ENCODE results near the gene RTBDN. TPM values are rescaled to one million over a fixed set of nuclear protein-coding genes. Genes with fewer than 3 reads are reported as not detected.
A peak's percentile ranks its signal among the peaks of the same experiment; 100 is the strongest.

RTBDN gene
- total RNA-seq = not detected

DNA sequence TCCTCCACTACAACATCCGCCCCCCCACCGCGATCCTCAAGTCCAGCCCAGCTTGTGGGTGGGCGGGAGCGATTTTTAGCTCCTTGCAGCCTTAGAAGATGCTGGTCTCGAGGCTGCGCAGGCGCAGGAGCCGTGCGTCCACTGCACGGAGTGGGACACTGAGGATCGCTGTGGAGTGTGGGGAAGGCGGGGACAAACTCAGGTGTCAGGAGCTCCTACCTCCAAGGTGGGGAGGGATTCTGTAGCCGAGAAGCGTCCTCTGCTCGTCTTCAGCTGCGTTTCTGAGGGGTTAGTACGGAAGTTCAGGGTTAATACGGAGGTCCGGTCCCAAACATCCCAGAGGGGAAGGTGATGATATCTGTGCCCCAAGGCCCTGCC, at the start of gene RTBDN:
Gene RTBDN (minus strand): TSS at position 14 of the 378 bp plus-strand sequence. CDS start 4,600 bp downstream, outside the sequence.
- Mint-ChIP-seq H3K9me3 (no peaks in the 10 kb centered on the region), H3K4me3 (peak within 1 kb of the TSS; percentile 17), H3K36me3 (ENCODE audit: low read depth) (no peaks in the 10 kb centered on the region), H3K27me3 (peaks cover 73% of the 10 kb centered on the region), H3K4me1 (peaks cover 35% of the 10 kb centered on the region), H3K27ac (no peak within 1 kb of the TSS)
- ChIA-PET CTCF (interaction anchor here (0.6 to 0.9 kb wide), 3 partner anchors 10 to 1490 kb away, joined by 3 read pairs; partner anchors contain the start of gene RNASEH2A), POLR2A (no interaction called here)
- no peak for DNase-seq

- Mint-ChIP-seq H3K4me3 (peak overlapping the region; percentile 62), H3K4me1 (peaks cover 44% of the 10 kb centered on the region), H3K27ac (peak overlapping the region; percentile 49), H3K27me3 (no peaks in the 10 kb centered on the region), H3K9me3 (peaks cover 9% of the 10 kb centered on the region), H3K36me3 (ENCODE audit: low read depth) (peaks cover 18% of the 10 kb centered on the region)
- DNase-seq = no peak
- ChIA-PET CTCF (interaction anchor here (0.7 to 2.8 kb wide), 5 partner anchors 8 to 84 kb away, joined by 5 to 26 read pairs (median 11); partner anchors contain the start of gene GCDH), POLR2A (interaction anchor here (0.8 to 2.9 kb wide), 6 partner anchors 9 to 159 kb away, joined by 3 to 19 read pairs (median 7); partner anchors contain the start of genes GCDH, TNPO2 and TRIR)
These were observed 48.2 kb upstream of the RTBDN start for GRCh38 chr19:12882589-12882988.

DNA sequence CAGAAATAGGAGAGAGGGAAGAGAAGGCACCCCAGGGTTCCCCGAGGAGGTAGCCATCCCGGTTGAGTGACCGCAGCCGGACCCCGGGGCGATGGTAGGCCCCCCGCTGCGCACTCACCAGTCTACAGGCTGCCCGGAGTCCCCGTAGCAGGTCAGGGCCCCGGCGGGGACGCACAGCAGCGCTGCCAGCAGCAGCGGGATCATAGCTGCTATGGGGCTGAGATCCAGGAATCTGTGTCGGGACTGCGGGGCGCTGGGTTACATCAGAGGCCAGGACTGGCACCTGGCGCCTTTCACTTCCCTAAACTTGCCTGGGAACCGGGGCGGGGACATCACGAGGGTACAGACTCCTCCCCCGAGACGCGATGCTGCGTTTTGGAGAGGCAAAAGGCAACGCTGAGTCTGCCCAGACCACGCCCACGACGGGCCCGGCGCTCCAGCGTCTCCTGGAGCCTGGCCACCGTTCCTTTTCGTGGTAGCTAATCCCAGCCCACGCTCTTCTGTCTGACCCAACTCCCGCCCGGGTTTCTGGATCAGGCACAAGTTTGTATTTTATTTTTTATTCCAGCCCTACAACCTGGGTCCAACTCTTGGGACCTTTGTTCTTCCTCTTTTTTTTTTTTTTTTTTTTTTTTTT, 46.9 kb upstream of the RTBDN start, which contains the start of gene DNASE2:
Gene DNASE2 (minus strand): TSS at position 278 of the 637 bp plus-strand sequence. CDS start 74 bp downstream, at position 204.
- Mint-ChIP-seq H3K27me3 (no peaks in the 10 kb centered on the region), H3K9me3 (peaks cover 9% of the 10 kb centered on the region), H3K4me1 (peaks cover 40% of the 10 kb centered on the region), H3K27ac (peak within 1 kb of the TSS; percentile 83), H3K36me3 (ENCODE audit: low read depth) (peaks cover 18% of the 10 kb centered on the region), H3K4me3 (peak within 1 kb of the TSS; percentile 83)
- DNase-seq = peak; percentile 94
- CTCF ChIA-PET = interaction anchor here (2.0 to 2.8 kb wide), 5 partner anchors 8 to 180 kb away, joined by 7 to 26 read pairs (median 11); partner anchors contain the start of gene GCDH
- POLR2A ChIA-PET = interaction anchor here (0.6 to 2.9 kb wide), 9 partner anchors 10 to 158 kb away, joined by 3 to 19 read pairs (median 4); partner anchors contain the start of genes GCDH, RAD23A, TNPO2 and TRIR

DNA sequence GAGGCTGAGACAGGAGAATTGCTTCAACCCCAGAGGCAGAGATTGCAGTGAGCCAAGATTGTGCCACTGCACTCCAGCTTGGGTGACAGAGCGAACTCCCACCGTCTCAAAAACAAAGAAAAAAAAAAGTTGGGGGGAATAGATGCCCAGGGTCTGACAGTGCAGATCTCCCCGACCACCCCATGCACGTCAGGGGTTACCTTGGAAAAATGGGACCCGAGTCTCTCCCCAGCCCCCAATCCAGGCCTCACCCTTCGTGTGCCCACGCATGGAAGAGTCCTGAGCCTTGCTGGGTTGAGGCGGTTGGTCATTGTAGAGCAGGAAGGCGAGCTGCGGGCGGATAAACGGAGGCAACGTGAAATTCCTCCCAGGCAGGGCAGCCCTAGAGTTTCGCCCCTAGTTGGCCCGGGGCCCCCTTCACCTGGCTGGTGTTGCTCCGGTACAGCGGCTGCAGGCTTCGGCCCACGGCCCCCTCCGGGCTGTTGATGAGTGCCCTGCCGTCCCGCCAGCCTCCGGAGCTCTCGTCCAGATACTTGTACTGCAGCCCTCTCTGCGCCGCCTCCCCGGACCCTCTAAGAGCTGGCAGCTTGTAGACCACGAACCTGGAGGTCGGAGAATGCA, 46.3 kb upstream of the RTBDN start:
- Mint-ChIP-seq H3K4me3 (peak overlapping the region; percentile 83), H3K4me1 (peaks cover 38% of the 10 kb centered on the region), H3K27me3 (no peaks in the 10 kb centered on the region), H3K36me3 (ENCODE audit: low read depth) (peaks cover 18% of the 10 kb centered on the region), H3K27ac (peak overlapping the region; percentile 60), H3K9me3 (peaks cover 9% of the 10 kb centered on the region)
- POLR2A ChIA-PET = interaction anchor here (0.8 to 2.9 kb wide), 7 partner anchors 11 to 219 kb away, joined by 3 to 19 read pairs (median 3); partner anchors contain the start of genes GCDH, RAD23A and TRIR
- peak; percentile 21 for DNase-seq
- CTCF ChIA-PET = interaction anchor here (0.9 to 2.8 kb wide), 7 partner anchors 10 to 180 kb away, joined by 3 to 26 read pairs (median 7); partner anchors contain the start of gene GCDH

DNA sequence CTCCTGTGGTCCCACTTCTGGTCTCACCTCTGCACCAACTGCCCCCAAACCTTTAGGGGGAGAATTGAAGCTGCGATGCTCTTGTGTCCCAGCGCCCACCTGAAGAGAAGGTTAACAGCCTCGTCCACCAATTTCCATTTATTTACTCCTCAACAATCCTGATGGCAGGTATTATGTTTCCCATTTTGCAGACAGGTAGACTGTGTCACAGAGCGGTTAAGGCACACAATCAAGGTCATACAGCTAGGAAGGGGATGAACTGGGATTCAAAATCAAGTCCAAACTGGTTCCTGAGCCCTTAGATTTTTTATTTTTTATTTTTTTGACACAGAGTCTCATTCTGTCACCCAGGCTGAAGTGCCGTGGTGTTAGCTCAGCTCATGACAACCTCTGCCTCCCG, 40.7 kb upstream of the RTBDN start:
- CTCF ChIA-PET = interaction anchor here (1.3 kb wide), 1 partner anchor 90 kb away, joined by 3 read pairs; no protein-coding TSS in a partner anchor
- H3K4me1 Mint-ChIP-seq = peaks cover 19% of the 10 kb centered on the region
- H3K36me3 Mint-ChIP-seq (ENCODE audit: low read depth) = peaks cover 37% of the 10 kb centered on the region

GRCh38 chr19:12873891-12874745, 39.7 kb upstream of the RTBDN start:
- Mint-ChIP-seq H3K4me1 (peaks cover 11% of the 10 kb centered on the region), H3K36me3 (ENCODE audit: low read depth) (peaks cover 35% of the 10 kb centered on the region), H3K4me3 (no peak overlapping the region), H3K27ac (no peak overlapping the region), H3K27me3 (no peaks in the 10 kb centered on the region), H3K9me3 (peaks cover 9% of the 10 kb centered on the region)
- CTCF ChIA-PET = interaction anchor here (1.3 kb wide), 1 partner anchor 26 kb away, joined by 5 read pairs; no protein-coding TSS in a partner anchor
- DNase-seq = no peak
- POLR2A ChIA-PET = interaction anchor here (1.6 kb wide), 1 partner anchor 8 kb away, joined by 8 read pairs; no protein-coding TSS in a partner anchor

More for the DNA sequence above, 40.7 kb upstream of the RTBDN start:
- POLR2A ChIA-PET = interaction anchor here (3.0 kb wide), 1 partner anchor 10 kb away, joined by 9 read pairs; no protein-coding TSS in a partner anchor
- no peak for DNase-seq
- Mint-ChIP-seq H3K9me3 (peaks cover 9% of the 10 kb centered on the region), H3K27ac (no peak overlapping the region), H3K27me3 (no peaks in the 10 kb centered on the region), H3K4me3 (no peak overlapping the region)

DNA sequence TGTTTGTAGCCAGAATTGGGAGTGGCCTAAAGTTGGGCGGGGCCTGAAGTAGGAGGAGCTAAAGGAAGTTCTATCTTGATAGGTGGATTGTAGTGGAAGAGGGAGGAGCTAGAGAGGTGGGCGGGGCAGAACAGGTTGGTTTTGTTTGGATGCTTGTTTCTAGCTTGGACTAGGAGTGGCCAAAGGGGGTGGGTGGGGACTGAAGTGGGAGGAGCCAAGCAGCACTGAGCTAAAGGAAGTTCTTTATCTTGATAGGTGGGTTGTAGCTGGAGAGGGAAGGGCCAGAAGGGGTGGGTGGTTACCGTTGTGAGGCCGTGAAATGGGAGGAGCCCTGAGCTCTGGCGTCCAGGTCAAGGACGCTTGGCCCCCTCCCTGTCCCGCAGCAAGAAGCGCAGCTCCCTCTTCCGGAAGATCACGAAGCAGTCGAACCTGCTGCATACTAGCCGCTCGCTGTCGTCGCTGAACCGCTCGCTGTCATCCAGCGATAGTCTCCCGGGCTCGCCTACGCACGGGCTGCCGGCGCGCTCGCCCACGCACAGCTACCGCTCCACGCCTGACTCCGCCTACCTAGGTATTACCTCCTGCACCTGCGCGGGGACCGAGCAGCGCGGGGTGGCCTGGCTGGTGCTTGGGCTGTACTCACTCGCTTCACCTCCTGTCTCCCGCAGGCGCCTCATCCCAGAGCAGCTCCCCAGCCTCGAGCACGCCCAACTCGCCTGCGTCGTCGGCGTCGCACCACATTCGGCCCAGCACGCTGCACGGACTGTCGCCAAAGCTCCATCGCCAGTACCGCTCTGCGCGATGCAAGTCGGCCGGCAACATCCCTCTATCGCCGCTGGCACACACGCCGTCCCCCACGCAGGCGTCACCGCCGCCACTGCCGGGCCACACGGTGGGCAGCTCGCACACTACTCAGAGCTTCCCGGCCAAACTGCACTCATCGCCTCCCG, 38.8 kb upstream of the RTBDN start:
- ChIA-PET CTCF (interaction anchor here (0.5 to 1.3 kb wide), 12 partner anchors 9 to 1391 kb away, joined by 3 to 11 read pairs (median 4); partner anchors contain the start of gene DHPS), POLR2A (interaction anchor here (0.8 to 1.6 kb wide), 4 partner anchors 9 to 279 kb away, joined by 3 to 10 read pairs (median 6); partner anchors contain the start of gene GET3)
- Mint-ChIP-seq H3K4me1 (peaks cover 9% of the 10 kb centered on the region), H3K36me3 (ENCODE audit: low read depth) (peaks cover 28% of the 10 kb centered on the region), H3K27ac (peak overlapping the region; percentile 21), H3K27me3 (no peaks in the 10 kb centered on the region), H3K4me3 (peak overlapping the region; percentile 51), H3K9me3 (peaks cover 9% of the 10 kb centered on the region)
- peak; percentile 75 for DNase-seq

GRCh38 chr19:12872255-12872654, 37.9 kb upstream of the RTBDN start:
- Mint-ChIP-seq H3K27ac (no peak overlapping the region), H3K4me1 (peaks cover 10% of the 10 kb centered on the region), H3K4me3 (no peak overlapping the region), H3K9me3 (peaks cover 9% of the 10 kb centered on the region), H3K36me3 (ENCODE audit: low read depth) (peaks cover 24% of the 10 kb centered on the region), H3K27me3 (no peaks in the 10 kb centered on the region)
- DNase-seq = no peak
- ChIA-PET CTCF (interaction anchor here (1.0 to 1.3 kb wide), 5 partner anchors 8 to 93 kb away, joined by 4 to 11 read pairs (median 8); no protein-coding TSS in a partner anchor), POLR2A (interaction anchor here (1.3 to 1.5 kb wide), 2 partner anchors 13 to 135 kb away, joined by 3 to 10 read pairs; partner anchors contain the start of gene GET3)

GRCh38 chr19:12871681-12872080, 37.3 kb upstream of the RTBDN start:
- POLR2A ChIA-PET = interaction anchor here (0.7 kb wide), 1 partner anchor 48 kb away, joined by 3 read pairs; no protein-coding TSS in a partner anchor
- no peak for DNase-seq
- peaks cover 9% of the 10 kb centered on the region for H3K9me3 Mint-ChIP-seq
- CTCF ChIA-PET = interaction anchor here (0.6 kb wide), 1 partner anchor 25 kb away, joined by 4 read pairs; no protein-coding TSS in a partner anchor
- peaks cover 14% of the 10 kb centered on the region for H3K4me1 Mint-ChIP-seq
- no peak overlapping the region for H3K4me3 Mint-ChIP-seq
- no peak overlapping the region for H3K27ac Mint-ChIP-seq
- peaks cover 24% of the 10 kb centered on the region for H3K36me3 Mint-ChIP-seq (ENCODE audit: low read depth)
- H3K27me3 Mint-ChIP-seq = no peaks in the 10 kb centered on the region

- POLR2A ChIA-PET = interaction anchor here (1.0 kb wide), 1 partner anchor 12 kb away, joined by 3 read pairs; no protein-coding TSS in a partner anchor
- Mint-ChIP-seq H3K4me1 (peaks cover 17% of the 10 kb centered on the region), H3K9me3 (peaks cover 9% of the 10 kb centered on the region), H3K4me3 (no peak overlapping the region), H3K27ac (no peak overlapping the region), H3K27me3 (no peaks in the 10 kb centered on the region), H3K36me3 (ENCODE audit: low read depth) (peaks cover 16% of the 10 kb centered on the region)
- CTCF ChIA-PET = interaction anchor here (0.6 kb wide), 1 partner anchor 89 kb away, joined by 4 read pairs; no protein-coding TSS in a partner anchor
- DNase-seq = no peak
These were observed 34.2 kb upstream of the RTBDN start for GRCh38 chr19:12868540-12869112.

All from activated CD4-positive, alpha-beta memory T cell treated with anti-CD3 and anti-CD28 coated beads, Interleukin-2, amount 10 ng/mL, durations not matched to agents 7 days and 5 days (primary cell).